ENCODE results near the gene CSKMT.
"Not testable (repeated sequence)": the region's sequence is repeated elsewhere in the genome, so short reads cannot be mapped to it uniquely, and the experiment has no call there.

CSKMT gene, protein sequence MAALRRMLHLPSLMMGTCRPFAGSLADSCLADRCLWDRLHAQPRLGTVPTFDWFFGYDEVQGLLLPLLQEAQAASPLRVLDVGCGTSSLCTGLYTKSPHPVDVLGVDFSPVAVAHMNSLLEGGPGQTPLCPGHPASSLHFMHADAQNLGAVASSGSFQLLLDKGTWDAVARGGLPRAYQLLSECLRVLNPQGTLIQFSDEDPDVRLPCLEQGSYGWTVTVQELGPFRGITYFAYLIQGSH

DNA sequence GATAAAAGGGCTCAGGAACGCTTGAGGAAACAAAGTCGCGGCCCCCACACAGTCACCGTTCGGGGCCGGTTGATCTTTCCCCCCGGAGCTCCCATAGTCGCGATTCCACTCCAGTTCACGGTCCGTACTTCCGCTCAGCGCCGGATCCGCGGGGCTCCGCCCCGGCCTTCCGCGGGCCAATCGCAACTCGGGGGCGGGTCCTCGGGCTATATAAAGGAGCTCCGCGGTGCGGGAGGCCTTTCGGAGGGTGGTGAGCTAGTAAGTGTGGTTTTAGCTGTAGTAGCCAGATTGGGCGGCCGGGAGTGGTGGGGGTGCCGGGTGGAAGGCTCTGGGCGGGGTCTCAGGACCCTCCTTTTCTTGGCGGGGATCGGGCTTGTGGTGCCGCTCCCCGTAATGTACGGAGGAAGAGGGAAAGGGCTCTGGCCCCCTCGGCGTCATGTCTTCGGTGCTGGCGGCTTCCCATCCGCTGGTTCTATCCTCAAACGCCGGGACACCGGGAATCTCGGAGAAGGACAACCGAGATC, at the start of gene CSKMT, which contains the start of gene C11orf98:
TSS of gene CSKMT (plus strand) at position 238 of the 524 bp plus-strand sequence. CDS start 568 bp downstream, outside the sequence.
TSS of gene C11orf98 (minus strand) at position 136 of the 524 bp plus-strand sequence. CDS start at position 95, 41 bp downstream.
- DNase-seq (ENCODE audit: low read depth in 1 of 2, low spot score in 1 of 2), result peak; percentile 93 to 94

DNA sequence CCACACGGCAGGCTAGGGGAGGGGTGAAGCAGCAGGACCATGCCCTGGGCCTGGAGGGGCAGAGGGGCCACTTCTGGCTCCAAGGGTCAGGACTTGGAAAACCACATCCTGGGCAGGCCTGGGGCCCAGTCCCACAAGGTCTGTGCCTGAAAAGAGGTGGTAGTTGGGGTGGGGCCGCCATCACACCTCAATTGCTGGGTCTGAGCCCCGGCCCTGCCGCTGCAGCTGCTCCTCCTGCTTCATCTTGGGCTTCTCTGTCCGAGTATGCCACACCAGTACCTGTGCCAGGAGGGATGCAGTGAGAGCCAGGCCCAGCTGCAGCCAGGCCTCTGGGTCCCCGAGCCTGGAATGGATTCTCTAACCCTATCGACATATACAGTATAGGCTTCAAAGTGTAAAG, 49.6 kb upstream of the CSKMT start:
- DNase-seq (ENCODE audit: low read depth in 1 of 2, low spot score in 1 of 2), result no peak

DNA sequence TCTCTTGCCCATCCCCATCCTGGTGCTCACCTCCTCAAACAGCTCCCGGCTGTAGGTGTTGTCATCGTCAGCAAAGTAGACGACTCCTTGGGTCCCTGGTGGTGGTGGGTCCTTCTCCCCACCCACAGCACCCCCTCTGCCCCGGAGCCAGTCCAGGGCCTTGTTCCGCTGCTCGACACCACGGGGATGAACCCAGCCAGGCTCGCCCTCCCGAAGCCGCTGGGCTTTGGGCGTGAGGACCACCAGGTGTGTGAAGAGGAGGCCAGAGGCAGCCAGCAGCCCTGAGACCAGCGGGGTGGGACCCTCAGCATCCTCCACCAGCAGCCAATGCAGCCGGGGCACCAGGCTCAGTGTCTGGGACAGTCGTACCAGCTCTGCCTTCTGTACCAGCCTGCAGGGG, 48.2 kb upstream of the CSKMT start:
- DNase-seq (ENCODE audit: low read depth in 1 of 2, low spot score in 1 of 2), result not testable (repeated sequence)

DNA sequence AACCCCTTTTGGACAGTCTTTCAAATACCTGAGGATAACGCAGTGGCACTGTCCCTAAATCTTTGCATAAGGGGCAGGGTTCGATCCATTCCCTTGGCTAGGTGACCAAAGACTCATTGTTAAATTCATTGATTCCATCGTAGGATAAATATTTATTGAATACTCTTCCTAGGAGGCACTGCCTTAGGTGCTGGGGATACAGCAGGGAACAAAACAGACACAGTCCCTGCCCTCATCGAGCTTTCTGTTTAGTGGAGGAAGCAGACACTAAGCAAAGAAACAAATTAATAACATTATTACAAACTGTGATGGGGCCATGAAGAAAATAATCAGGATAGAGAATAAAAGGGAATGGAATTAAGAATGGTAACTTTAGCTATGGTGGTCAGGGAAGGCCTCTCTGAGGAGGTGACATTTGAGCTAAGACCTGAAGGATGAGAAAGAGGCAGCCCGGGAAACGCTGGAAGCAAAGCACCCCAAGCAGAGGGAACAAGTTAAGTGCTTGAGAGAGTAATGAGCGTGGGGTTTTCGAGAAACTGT, 44.0 kb upstream of the CSKMT start:
- DNase-seq (ENCODE audit: low read depth in 1 of 2, low spot score in 1 of 2), result no peak

DNA sequence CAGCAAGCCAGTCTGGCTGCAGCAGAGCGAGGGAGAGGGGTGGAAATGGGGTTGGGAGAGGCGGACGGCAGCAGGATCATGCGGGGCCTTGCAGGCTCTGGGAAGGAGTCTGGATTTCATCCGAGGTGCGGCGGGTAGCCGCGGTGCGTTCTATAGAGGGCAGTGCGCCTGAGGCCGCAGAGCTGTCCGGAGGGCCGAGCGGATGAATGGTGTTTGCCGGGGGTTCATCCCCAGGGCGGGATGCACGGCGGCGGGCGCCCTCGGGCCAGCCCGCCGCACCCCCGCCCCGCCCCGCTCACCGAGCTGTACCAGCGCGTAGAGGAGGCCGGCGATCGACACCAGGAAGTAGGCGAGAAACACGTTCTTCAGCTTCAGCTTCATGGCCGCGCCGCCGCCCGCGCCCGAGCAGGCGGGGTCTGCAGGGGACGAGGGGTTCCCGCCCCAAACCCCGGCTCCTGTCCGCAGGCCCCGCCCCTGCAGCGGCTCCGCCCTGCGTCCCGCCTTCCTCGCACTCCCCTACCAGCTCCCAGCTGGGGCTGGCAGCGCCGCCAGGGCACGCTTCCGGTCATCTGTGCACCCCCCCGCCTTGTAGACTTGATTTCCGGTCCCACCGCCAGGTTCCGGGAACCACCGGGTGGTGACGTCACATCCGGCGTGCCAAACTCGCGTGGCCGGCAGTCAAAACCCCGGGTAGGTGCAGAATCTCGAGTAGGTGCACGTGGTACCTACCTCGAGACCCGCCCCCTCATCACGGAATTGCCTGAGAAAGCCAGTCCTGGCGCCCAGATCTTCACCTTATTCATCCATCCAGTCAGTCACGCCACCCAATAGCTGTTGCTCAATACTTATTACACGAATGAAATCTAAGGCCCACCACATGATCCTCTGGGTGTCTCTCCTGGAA, 43.3 kb upstream of the CSKMT start, which contains the start of gene B3GAT3:
TSS of gene B3GAT3 (minus strand) at position 420 of the 904 bp plus-strand sequence. CDS start at position 381, 39 bp downstream.
- peak; percentile 90 to 92 for DNase-seq (ENCODE audit: low read depth in 1 of 2, low spot score in 1 of 2)

DNA sequence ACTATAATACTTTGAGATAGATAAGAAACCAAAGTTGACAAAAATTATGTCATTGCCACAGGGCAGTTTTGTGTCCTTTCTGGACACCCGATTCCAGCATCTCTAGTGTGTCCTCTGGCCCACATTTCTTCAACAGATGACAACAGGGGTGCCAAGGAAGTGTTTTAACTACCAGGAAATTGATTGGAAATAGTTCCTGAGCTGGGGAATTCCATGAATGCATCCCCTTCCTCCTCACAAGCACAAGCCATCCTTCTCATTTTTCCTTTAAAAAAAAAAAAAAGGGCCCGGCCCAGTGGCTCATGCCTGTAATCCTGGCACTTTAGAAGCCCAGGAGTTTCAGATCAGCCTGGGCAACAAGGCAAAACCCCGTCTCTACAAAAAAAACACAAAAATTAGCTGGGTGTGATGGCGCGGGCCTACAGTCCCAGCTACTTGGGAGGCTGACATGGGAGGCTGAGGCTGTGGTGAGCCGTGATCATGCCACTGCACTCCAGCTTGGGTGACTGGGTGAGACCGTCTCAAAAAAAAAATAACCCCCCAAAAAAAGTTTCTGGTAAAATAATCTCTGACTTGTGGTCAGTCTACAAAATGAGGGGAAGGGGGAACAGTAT, 42.5 kb upstream of the CSKMT start:
- no peak for DNase-seq (ENCODE audit: low read depth in 1 of 2, low spot score in 1 of 2)

DNA sequence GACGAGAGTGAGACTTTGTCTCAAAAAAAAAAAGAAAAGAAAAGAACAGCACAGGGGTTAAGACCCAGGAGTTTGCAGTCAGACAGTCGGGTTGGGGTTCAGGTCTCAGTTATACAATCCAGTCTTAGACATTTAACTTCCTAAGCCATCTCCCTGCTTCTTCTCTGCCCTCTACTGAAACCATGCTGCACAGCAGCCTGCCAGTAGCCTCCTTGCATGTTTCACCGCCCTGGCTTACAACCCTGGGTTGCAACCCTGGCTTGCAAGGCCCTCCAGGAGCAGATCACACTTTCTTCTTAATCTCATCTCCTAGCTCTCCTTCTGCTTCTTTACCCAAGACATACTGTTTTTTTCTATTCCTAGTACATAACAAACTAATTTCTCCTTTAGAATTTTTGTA, 37.4 kb upstream of the CSKMT start:
- DNase-seq (ENCODE audit: low read depth in 1 of 2, low spot score in 1 of 2), result no peak

DNA sequence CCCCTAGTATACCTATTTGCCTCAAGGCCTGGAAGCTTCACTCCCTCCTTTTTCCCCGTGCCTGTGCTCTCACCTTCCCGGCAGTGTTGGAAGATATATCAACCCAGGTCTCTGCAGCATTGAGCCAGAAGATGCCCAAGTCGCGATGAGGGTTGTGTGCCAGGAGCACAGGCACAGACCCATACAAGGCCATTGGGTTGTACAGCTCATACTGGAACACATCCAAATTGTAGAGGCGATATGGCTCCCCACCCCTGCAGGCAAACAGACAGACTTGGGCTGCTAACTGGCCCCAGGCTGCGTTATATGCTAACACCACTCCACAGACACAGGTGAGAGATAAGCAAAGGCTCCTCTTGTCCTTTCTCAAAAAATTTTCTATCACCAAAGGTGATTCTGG, 32.6 kb upstream of the CSKMT start:
- no peak for DNase-seq (ENCODE audit: low read depth in 1 of 2, low spot score in 1 of 2)

DNA sequence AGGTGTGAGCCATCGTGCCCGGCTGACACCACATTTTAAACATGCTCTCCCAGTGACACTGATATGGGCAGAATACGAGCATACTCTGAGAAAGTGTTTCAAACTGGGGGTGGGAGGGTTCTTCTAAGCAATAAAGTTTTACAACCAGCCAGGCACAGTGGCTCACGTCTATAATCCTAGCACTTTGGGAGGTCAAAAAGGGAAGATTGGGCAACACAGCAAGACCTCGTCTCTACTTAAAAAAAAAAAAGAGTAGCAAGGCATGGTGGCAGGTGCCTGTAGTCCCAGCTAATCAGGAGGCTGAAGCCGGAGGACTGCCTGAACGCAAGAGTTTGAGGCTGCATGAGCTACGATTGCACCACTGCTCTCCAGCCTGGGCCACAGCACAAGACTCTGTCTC, 20.9 kb upstream of the CSKMT start:
- no peak for DNase-seq (ENCODE audit: low read depth in 1 of 2, low spot score in 1 of 2)

DNA sequence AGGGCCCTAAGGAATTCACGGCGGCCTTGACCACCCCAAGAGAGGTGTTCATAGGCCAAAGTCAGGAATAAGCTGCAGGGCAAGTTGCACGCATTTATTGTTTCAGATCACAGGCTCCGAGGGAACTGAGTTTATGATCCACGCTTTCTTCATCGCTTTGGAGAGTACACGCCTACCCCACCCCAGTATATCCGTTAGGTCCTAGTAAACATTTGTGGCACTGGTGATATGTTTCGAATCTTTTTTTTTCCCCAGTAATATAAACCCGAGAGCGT, 19.5 kb upstream of the CSKMT start:
- DNase-seq (ENCODE audit: low read depth in 1 of 2, low spot score in 1 of 2), result no peak

DNA sequence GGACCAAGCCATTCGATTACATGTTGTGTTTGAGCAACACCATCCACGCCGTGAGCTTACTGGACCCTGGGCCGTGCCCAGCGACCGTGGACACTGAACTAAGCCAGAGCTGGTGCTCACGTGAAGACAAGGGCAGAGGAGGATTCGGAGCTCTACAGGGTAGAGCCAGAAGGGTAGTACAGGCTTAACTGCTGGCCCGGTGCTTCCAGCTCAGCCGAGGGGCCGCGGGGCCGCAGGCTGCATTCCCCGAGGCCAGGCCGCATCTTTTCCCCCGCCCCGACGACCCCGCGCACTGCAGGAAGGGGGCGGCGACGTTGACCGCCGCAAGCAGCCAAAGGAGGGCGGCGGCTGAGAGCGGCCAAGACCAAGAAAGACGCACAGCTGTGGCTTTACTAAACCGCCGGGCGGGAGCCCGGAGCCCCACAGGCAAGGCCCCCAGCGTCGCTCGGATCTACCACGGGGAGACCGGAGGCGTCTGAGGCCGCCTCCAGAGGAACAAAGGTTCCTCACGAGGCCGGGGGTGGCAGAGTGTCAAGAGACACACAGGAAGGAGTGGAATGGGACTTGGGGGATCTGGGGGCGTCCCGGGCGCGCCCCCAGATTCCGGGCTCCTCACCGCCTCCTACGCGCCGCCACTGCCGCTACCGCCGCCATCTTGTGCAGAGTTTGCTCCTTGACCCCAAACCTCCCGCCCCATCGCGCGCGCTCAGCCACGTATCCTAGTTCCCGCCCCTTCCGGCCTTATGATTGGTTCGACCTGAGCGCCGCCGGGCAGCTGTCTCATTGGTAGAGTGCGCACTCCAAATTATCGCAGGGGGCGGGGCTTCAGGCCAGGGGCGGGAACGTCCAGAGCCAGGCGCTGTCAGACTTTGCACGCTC, 18.9 kb upstream of the CSKMT start, which contains the start of gene GANAB:
TSS of gene GANAB (minus strand) at position 668 of the 879 bp plus-strand sequence. CDS start at position 654, 14 bp downstream.
- DNase-seq (ENCODE audit: low read depth in 1 of 2, low spot score in 1 of 2), result peak; percentile 96 to 98

DNA sequence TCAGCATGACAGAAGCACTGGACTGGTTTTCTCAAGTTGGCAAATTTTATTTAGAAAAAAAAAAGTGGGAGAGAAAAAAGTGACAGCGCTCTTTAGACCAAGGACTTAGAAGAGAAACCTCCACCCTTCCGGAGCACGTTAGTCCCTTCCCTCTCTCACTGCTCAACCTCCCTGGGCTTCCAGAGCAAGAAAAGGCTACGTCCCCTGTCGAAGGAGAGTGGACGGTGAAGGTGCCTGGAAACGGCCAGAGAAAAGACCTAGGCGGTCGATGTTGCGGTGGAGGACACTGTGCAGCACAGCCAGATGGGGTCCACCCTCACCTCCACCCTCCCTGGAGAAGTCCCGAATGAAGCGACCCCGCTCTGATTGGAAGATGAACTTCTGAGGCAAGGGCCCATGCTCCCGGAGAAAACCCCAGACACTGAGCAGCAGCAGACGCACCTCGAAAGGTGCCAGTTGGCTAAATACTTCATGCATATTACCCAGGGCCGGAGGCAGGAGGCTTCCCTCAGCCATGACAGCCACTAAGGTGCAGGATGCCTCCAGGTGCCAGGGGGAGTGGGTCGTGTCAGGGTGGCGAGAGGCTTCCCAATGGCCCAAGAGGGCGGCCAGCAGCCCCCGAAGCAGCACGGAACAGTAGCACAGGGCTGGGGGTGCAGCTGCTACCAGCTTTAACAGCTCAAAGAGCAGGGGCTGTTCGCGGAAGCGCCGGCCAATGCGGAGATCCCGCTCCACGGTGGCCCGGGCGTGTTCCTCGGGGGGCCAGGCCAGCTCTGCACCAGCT, 18.1 kb upstream of the CSKMT start:
- no peak for DNase-seq (ENCODE audit: low read depth in 1 of 2, low spot score in 1 of 2)

DNA sequence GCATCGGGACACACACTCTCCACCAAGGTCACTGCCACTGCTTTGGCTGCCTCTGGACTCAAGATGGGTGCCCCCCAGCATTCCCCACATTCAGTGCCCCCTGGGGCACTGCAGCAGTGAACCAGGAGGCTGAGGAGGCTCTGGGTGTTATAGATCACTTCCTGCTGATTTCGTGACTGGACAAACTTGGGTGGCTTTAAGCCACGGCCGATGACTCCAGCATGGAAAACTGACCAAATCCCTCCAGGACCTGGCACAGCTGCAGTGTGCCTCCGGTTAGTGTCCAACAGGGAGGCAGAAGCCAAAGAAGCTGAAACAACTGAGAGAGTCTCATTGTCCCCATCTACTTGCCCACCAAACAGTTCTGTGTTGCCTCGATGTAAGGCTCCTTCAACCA, 17.5 kb upstream of the CSKMT start:
- no peak for DNase-seq (ENCODE audit: low read depth in 1 of 2, low spot score in 1 of 2)

DNA sequence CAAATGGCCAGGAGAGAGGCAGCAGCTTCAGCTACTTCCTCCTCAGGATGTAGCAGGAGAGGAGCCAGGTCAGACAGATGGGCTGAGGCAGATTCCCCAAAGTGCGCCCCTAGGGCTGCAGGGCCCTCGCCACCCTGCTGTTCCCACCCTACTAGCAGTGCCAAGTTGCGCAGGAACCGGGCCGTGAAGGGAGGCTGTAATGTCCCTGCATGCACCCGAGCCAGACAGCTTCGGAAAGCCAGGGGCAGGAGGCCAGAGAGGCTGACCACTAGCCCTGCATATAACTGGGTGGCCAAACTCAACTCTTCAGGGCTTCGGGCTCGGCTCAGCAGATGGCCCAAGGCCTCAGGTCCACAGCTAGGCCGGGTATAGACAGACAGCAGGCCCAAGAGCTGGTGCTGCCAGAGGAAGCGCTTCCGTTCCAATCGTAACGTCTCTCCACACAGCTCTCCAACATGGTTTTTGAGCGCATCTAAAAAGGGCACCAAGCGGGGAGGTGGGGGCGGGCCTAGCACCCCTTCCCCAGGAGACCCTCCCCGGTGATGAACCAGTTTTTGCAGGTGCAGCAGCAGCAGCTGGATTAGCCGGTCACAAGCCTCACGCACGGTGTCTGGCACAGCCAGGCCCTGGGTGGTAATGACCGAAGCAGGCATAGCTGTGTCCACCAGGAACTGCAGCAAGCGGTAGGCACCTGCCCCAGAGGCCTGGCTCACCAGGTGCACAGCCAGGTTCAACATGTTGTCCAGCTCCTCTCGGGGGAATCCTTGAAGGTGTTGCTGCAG, 16.7 kb upstream of the CSKMT start:
- DNase-seq (ENCODE audit: low read depth in 1 of 2, low spot score in 1 of 2), result no peak

DNA sequence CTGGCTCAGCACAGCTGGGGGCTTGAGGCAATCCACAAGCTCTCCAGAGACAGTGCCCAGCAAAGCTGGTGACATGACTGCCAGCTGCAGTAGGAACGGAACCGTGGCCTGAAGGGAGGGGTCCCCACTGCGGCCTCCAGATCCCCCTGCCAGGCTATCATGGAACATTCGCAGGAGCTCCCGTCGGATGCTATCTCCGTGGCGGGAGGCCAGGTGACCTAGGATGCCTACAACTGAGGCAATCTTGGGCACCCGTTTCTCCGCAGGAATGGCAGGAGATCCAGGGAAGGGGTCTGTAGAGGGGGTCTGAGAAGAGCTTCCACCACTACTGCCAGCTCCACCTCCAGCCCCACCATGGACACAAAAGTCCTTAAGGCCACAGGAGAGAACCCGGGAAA, 16.1 kb upstream of the CSKMT start:
- no peak for DNase-seq (ENCODE audit: low read depth in 1 of 2, low spot score in 1 of 2)

DNA sequence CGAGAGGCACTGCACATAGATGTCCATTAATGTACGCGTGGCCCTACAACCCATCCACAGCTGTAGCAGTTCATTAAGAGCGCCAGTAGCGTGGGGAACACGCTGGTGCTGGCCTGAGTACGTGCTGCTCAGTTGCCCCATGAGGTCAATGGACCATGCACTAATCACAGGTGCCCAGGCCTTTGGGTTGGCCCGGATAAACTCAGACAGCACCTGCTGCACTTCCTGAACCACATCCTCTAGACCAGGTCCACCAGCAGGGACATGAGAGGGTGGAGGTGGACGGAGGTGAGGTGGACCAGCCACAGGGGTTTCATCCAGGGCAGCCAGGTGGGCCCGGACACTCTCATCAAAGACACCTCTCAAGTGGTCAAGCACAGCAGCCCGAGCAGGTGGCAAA, 15.6 kb upstream of the CSKMT start:
- no peak for DNase-seq (ENCODE audit: low read depth in 1 of 2, low spot score in 1 of 2)

DNA sequence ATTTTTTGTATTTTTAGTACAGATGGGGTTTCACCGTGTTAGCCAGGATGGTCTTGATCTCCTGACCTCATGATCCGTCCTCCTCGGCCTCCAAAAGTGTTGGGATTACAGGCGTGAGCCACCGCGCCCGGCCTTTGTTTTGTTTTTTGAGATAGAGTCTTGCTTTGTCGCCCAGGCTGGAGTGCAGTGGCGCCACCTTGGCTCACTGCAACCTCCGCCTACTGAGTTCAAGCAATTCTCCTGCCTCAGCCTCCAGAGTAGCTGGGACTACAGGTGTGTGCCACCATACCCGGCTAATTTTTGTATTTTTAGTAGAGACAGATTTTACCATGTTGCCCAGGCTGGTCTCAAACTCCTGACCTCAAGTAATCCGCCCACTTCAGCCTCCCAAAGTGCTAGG, 14.8 kb upstream of the CSKMT start:
- DNase-seq (ENCODE audit: low read depth in 1 of 2, low spot score in 1 of 2), result not testable (repeated sequence)

DNA sequence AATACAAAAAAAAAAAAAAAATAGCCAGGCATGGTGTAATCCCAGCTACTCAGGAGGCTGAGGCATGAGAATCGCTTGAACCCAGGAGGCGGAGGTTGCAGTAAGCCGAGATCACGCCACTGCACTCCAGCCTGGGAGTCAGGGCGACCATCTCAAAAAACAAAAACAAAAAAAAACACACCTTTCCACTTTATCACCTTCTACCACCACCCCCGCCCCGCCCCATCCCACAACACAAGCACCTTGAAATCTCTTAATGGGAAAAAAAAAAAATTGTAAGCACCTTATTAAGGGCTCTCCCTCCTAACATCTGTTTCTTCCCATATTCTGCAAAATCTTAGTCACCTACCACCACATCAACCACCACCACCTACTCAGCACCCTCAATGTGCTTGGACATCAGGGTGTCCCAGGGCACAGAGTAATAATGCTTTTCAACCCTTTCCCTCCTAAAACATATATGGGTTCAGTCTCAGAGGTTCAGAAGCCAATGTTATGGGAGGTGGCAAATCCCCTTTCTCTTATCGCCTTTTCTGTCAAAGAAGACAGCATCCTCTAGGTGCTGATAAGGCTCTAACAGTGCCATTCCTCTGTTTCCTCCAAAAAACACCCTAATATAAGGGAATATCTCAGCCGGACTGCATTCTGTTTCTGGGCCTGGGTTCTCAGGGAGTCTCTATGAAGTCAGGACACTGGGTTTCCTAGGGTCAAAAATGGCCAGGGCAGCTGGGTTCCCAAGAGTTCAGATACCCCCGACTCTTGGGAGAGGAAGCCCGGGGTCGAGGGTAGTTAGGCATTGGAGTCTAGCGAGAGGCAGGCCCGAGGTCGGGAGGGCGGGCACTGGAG, 12.7 kb upstream of the CSKMT start:
- DNase-seq (ENCODE audit: low read depth in 1 of 2, low spot score in 1 of 2), result no peak
